HG03108 (cell line): ENCODE data around the gene ALOXE3.

Experiments
- ATAC-seq: cut with Tn5 transposase; IDR thresholded peaks from one replicate; pipeline ENCODE4 v1.9.1; 2021; ENCODE audit warnings: moderate library complexity; ENCODE audit not compliant: unreplicated experiment

Gene ALOXE3

DNA sequence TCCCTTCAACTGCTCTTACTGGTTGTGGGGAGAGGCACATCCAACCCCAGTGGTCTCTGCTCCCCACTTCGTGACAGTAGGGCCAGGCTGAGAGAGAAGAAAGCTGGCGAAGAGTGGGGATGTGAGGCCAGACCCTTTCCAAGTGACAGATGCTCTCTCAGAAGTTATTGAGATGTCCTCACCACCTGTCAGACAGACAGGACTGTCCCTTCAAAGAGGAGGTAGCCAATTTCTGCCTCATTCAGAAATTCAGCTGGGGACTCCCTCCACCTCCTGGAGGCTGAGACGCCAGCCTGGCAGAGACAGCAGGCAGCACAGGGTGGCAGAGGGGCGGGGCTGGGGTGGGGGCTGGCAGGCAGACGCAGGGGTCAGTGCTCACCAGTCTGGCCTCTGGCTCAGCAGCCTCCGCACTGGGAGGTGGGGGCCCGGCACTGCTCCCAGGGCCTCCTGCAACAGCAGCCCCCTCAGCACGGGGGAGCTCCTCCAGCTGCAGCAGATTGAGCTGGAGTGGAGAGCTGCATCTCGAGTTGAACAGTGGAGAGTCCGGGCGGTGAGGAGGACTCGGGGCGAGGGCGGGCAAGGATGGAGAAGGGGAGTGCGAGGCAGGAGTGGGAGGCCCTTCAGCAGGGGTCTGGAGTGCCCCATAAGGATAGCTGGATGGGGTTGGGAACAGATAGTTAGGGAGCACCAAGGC, 24.7 kb upstream of the ALOXE3 start:
- no peak for ATAC-seq

DNA sequence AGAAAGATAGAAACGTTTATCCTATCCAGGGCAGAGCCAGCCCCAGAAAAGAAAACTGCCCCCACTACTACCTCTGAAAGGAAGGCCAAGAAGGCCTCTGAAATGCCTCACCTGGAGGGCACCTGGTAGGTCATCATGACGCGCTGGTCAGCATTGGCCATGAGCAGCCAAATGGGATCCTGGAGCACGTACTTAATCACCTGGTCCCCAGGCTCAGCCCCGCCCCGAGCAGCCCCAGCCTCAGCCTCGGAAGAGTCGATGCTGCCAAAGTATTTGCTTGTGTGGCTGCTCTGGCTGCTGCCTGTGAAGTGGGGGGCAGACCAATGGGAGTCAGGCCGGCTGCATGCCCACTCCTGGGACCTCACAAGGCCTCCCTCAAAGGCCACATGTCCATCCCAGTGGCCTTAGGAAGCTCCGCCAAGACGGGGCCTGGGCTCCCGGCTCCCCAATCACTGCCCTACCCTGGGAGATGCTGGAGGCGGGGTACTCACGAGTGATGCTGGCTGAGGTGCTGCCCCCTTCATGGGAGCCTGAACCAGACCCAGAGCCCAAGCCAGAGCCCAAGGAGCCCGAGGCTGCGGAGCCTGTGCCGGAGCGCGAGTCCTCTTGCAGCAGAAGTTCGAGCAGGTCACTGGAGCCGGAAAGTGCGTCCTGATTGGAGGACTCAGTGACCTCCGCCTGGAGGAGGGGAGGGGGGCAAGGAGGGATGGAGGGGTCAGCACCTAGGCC, 24.0 kb upstream of the ALOXE3 start:
- no peak for ATAC-seq

DNA sequence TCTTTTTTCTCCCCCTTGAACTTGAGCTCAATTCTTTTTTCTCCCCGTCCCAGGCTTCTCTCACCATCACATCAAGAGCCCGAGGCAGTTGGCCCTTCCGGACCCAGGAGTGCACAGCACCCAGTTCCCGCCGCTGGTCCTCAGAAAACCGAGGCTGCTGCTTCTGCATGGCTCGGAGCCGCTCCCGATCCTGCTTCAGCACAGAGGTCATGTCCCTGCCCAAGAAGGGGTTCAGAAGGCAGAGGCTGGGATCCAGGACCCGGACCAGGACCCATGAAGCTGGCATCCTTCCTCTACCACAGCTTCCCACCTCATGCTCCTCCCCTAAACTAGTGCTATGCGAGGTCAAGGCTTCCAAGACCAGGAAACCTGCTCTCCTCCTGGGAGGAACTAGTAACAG, 23.4 kb upstream of the ALOXE3 start:
- no peak for ATAC-seq

DNA sequence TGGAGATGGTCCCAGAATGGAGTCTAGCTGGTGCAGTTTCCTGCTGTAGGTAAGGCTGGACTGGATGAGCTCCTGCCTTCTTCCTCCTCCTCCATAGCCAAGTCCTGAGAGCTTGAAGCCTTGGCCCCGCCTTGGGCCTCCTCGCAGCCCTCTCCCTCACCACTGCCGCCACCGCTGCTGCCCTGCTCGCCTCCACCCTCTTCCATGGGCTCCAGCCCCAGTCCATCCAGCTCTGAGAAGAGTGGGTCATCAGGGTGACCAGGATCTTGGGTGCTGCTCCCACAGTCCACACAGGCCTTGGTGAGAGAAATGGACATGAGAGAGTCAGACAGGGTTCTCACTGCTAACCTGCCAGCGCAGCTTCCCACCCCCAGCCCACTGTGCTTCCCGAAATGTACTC, 22.7 kb upstream of the ALOXE3 start:
- ATAC-seq, result no peak

DNA sequence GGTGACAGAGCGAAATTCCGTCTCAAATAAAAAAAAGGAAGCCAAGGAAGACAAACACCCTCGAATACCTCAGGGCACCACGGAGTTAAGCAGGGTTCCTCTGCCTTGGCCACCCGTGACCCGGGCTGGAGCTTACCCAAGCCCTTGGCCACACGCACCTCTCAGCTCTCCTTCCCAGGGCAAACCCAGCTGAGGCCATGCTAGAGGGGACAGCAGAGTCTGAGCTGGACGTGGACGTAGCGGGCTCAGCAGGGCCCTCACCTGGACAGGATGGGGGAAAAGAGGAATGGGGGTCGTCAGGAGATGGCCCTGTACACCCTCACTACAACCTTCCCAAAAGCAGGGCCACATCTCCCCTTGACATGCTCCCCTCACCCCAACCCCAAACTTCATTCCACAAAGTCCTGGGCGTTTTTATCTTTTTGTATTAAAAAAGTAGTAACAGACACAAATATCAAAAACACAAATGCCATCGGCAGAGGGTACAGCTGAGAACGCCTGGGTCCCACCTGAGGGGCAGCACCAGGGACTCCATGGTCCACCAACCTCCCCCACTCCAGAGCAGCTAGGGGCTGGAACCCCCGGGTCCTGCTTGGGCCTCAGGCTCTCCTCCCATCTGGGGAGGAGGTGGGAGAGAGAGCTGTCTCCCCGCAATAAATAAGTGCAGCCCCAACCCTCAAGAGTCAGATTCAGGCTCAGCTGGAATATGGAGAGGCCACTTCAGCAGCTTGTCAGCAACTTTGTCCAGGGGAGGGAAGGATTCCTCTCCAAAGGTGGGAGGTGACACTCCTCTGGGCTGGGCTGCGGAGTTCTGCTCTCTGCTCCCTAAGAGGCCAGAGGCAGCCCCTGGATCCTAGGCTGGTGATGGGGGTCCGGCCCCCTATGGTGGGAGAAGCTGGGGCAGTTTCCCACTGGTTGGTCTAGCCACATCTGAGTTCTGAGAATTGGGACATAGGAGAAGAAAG, 22.0 kb upstream of the ALOXE3 start:
- no peak for ATAC-seq

DNA sequence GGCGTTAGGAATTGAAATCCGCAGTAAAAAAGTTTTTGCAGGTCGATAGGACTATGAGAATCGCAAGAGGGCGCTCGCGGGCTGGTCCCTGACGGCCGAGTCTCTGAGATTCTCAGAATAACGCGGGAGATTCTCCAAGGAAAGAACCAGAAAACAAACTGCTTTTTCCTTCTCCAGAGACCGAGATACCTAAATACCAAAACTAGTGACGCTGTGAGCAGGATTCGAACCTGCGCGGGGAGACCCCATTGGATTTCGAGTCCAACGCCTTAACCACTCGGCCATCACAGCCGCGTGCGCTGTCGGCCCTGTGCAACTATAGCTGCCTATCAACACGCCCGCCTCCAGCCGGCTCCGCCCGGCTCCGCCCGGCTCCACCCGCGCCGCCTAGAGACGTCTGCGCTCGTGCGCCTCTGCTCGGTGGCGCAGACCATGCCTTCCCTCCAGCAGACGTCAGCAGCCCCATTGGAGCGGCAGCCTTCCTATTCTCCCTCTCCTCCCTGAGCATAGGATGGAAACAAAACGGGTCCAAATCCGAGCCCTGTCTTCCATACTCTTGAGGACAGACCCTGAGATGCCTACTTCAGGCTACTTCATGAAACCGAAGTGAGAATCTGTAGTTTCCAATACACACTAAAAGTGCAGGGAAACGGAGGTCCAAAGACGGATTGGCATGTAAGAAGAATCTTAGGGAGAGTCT, 20.5 kb upstream of the ALOXE3 start:
- peak; percentile 76 for ATAC-seq

DNA sequence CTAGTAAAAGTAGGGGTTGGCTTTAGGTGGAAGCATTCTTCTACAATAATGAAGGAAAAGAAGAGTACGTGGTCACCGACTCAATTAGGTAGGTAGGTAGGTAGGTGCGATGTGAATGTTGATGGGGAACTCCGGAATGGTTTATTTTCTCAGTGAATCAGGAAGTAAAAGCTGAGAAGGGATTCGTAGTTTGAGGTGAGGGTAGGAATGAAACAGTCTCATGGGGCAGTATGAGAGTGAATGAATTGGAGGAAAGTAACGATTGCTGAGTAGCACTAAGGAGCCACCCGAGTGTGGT, 20.0 kb upstream of the ALOXE3 start:
- no peak for ATAC-seq

DNA sequence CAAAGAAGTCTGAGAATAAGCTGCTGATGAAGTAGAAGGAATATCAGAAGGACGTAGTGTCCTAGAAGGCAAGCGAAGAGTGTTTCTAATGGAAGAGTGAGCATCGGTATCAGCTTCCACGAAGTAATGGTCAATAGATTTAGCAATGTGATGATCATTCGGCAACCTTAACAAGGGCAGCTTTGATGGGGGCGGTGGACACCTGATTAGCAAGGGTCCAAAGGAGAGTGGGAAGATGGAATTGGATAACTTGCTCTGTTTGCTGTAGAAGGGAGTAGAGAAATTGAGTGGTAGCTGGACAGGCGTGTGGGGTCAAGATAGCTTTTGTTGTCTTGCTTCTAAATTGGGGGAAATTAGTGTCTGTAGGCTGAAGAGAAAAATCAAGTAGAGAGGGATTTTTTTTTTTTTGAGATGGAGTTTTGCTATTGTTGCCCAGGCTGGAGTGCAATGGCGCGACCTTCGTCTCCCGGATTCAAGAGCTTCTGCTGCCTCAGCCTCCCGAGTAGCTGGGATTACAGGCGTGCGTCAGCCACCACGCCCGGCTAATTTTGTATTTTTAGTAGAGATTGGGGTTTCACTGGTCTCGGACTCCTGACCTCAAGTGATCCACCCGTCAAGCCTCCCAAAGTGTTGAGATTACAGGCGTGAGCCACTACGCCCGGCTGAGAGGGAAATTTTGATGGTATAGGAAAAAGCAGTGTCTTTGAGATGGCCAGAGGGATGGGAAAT, 19.5 kb upstream of the ALOXE3 start:
- no peak for ATAC-seq

DNA sequence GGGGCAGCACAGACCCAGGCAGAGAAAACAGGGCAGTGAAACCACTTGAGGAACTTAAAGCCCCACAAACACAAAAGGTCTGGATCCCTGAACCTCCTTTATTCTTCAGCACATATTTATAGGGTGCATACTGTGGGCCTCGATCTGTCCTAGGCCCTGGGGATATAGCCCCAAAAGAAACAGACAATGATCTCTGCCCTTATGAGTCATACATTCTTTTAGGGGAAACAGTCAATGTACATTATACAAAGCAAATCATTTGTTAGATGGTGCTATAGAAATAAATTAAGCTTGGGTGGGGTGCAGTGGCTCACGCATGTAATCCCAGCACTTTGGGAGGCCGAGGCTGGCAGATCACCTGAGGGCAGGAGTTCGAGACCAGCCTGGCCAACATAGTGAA, 15.6 kb upstream of the ALOXE3 start:
- no peak for ATAC-seq

DNA sequence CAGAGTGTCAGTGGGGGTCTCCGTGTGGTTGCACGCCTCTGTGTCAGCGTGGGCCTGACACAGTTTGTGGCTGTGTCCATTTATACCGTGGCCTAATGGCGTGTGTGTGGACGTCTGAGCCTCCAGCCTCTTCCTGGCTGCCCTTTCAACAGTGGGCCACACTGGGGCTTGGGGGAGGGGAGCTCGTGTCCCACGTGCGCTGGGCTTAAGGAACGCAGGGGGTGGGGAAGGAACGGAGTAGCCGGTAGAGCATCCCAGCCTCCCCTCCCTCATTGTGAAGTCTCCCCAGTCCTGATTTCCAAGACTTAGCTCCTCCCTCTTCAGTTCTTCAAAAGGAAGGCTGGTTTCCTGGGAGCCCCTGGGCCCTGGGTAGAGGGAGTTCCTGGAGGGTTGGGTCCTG, 15.1 kb upstream of the ALOXE3 start:
- no peak for ATAC-seq

DNA sequence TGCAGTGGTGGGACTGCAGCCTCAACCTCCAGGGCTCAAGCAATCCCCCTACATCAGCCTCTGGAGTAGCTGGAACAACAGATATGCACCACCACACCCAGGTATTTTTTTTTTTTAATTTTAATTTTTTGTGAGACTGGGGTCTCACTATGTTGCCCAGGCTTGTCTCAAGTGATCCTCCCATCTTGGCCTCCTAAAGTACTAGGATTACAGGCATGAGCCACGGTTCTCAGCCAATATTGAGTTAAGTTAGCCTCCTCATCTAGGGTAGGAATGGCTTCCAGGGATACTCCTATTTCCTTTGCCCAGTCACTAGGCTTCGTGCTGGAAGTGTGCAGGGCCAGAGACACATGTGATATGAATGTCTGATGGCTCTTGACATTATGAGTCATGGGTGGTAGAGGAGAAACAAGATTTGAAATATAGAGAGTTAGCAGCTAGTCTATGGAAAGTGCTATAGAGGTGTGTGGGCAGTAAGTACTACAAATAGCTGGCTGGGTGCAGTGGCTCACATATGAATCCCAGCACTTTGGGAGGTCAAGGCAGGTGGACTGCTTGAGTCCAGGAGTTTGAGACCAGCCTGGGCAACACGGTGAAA, 13.6 kb upstream of the ALOXE3 start:
- ATAC-seq, result no peak

DNA sequence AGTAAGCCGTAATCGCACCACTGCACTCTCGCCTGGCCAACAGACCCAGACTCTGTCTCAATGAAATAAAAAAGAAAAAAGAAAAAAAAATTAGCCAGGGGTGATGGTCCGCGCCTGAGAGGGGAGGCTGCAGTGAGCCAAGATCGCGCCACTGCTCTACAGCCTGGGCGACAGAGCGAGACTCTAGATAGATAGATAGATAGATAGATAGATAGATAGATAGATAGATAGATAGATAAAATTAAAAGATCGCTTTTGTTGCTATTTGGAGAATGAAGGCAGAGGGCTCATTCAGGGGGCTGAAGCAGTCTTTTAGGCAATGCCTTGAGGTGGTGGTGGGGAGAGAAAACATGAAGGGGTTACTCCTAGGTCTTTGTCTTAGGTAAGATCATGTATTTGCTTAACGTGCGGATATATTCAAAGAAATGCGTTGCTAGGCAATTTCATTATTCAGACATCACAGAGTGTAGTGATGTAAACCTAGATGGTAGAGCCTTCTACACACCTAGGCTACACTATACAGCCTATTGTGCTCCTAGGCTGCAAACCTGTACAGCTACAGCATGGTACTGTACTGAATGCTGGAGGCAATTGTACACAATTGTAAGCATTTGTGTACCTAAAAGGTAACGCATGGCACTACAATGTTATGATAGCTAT, 9.9 kb upstream of the ALOXE3 start:
- ATAC-seq, result no peak

DNA sequence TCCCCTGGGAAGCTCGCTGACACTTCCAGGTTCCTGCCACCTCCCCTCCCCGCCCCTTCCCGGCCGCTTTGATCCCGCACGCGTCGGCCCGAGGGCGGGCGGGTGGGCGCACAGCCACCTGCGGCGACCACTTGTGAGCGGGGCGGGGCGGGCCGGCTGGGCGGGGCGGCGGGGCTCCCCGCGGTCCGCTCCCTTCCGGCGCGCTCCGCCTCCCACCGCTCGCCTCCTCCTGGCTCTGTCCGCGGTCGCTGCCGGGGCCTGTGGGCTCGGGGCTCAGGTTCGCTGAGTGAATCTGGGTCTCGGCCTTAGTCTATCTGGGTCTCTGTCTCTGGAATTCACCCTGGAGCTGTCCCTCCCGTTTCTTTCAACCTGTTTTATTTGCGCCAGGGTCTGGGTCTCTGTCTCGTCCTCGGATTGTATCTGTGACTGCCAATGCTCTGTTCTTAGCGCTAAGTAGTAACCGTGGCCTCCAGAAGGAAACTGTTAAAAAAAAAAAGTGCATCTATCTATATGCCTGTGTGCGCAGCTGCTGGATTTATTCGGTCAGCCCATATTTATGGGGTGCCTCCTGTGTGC, 8.3 kb upstream of the ALOXE3 start:
- peak; percentile 32 for ATAC-seq

DNA sequence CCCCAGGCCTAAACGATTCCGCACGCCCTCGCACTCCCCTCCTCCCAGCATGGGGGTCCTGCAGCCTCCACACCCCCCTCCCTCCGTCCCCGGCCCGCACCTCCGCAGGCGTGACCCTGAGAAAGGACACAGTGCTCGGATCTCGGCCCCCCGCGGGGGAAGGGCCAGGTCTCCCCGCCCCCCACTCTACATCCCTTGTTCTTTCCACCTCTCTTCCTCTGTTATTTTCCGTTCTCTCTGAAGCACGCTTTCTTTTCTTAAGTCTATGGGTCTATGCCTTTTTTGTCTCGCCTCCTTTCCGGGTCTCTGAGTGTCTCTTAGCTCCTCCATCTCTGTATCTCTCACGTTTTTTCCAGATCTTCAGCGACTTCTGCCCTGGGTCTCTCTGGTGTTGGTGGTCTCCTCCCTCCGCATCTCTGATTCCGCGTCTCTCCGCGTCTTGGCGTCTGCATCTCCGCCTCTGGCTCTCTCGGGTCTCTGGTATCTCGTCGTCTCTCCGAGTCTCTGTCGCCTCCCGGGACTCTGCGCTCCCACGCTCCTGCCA, 7.7 kb upstream of the ALOXE3 start:
- no peak for ATAC-seq

DNA sequence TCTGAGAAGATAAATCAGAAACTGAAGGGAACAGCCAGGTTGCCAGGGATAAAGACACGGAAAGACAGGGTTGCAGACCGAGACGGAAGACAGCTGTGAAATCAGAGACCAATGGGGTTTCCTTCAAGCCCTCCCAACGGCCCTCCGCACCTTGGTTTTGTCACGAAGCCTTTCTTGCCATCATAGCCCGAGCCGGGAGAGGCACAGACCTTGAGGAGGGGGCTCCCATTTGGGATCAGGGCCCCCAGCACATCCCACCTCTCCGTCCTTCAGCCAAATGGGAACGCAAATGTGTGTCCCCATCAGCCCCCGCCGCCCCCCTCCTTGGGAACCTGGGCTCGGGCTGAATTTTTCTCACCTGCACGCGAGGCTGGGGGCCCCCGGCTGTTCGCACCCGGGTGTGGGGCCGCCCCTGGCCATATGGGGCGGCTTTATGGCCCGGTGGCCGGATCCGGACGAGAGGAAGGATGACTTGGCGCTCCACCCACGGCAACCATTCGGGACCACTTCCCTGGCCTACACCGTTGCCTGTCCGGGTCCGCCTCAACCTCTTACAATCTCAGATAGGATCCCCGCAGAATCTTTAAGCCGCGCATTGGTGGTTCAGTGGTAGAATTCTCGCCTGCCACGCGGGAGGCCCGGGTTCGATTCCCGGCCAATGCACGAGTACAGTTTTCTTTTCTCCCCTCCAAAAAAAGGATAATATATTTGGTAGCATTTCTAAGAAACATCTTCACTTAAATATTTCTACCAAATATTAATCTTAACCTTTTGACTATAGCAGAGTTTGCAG, 7.0 kb upstream of the ALOXE3 start:
- ATAC-seq, result no peak

DNA sequence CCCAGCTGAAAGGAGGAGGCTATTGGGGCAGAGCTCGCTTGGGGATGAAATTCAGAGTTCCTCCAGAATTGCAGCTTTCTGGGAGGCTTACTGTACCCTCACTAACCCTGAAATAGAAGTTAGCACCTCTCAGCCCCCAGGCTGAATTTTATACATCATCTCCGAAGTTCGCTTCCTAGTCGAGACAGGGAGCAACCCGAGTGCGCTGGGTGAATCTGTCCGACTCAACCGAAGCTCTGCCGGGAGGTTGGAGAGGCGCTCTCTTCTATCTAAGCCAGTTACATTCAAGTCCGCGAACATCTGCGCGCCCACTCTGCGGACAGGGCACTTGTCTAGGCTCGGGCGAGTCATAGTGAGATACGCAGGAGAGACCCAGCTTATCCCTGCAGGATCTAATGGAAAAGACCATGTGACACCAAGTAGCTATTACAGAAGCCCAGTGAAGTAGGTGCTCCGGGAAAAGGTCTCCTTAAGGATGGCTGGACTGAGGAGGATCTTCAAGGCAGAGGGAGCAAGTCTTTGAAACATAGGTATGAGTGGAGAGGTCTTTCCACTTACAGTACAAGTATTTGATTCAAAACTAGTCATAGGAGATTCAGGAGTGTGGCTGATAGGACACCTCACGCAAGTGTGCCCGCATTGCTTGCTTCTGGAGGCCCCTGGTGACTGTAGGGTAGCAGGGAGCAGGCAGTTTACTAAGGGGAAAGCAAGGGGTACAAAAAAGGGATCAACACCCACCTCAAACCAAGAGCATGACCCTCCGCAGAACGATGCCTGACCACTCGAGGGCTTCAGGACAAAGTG, 6.2 kb upstream of the ALOXE3 start:
- no peak for ATAC-seq

DNA sequence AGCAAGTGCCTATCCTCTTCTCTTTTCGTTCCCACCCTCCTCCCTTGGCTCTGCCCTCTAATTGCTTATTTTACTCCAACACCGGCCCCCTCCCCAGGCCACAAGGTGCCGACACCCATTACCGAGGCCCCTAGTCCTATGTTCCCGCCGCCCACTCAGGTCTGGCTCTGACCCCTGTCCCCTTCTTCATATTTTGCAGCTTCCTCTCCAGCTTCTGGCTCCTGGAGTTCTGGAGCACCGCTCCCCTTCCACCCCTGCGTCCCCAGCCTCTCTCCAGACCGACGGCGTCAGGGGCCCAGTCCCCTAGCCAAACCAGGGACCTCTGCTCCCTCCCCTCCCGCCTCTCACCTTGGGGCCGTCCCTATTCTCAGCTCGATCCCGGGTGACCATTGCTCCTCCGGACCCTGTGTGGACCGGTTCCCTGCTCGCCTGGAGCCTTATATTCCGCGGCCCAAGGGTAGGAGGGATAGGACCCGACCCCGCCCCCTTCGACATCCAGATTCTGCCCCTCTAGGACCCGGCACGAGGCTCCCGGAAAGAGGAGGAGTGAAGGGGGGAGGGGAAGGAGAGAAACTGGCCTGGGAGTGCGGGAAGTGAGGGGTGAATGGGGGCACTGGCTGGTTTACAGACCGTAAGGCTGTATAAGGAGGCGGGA, 5.5 kb upstream of the ALOXE3 start, which contains the start of gene HES7:
HES7 (minus strand) TSS at position 412 of the 655 bp plus-strand sequence; CDS start at position 390, 22 bp downstream.
- no peak for ATAC-seq
